ENCODE measurements around the gene NUDT8. TPM values are rescaled to one million over a fixed set of nuclear protein-coding genes. Genes with fewer than 3 reads are reported as not detected.

NUDT8 gene
- total and polyA plus RNA-seq, 10 of the 15 experiments (the other 5 are each of a cell fraction or from before 2014, with no cell fraction given), result 0.32 to 18.2 (median 9.8) TPM

DNA sequence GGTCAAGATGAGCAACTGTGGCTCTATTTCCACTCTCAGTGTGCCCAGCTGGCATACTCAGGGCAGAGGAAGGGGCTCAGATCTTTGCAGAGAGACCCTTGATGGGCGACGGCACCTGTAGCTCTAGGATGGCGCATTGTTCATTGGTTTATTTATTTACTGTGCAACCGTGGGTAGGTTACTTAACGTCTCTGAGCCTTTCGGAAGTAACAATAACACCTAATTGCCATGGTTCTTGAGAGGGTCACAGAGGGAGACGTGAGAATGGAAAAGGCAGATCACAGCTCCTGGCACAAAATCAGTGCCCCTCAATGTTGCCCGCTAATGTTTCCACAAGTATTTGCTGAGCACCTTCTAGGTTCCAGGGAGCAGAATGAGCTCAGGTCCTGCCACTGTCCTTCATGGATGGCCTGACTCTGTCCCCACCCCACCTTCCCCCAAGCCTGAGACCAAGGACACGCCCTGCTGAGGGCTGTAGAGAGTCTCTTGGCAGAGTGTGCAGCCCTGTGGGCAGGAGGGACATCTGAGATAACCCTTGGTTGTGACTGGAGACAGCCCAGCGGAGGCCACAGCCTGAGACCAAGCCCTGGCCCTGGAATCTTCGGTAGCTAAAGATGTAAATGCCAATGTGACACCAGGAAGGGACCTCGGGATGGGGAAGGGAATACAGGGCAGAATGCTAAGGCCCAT lies 45.5 kb upstream of the NUDT8 start (continued):
- TF ChIP-seq MAX (IDR thresholded peaks at IDR 0.05; ENCODE audit: low read depth, low read length) (no peak), SMAD1 (IDR thresholded peaks at IDR 0.05; ENCODE audit: low read depth, partially characterized antibody) (no peak), ZBTB4 (CRISPR knock-in tag; IDR thresholded peaks at IDR 0.05) (no peak)
- TF ChIP-seq, protein P1, sequence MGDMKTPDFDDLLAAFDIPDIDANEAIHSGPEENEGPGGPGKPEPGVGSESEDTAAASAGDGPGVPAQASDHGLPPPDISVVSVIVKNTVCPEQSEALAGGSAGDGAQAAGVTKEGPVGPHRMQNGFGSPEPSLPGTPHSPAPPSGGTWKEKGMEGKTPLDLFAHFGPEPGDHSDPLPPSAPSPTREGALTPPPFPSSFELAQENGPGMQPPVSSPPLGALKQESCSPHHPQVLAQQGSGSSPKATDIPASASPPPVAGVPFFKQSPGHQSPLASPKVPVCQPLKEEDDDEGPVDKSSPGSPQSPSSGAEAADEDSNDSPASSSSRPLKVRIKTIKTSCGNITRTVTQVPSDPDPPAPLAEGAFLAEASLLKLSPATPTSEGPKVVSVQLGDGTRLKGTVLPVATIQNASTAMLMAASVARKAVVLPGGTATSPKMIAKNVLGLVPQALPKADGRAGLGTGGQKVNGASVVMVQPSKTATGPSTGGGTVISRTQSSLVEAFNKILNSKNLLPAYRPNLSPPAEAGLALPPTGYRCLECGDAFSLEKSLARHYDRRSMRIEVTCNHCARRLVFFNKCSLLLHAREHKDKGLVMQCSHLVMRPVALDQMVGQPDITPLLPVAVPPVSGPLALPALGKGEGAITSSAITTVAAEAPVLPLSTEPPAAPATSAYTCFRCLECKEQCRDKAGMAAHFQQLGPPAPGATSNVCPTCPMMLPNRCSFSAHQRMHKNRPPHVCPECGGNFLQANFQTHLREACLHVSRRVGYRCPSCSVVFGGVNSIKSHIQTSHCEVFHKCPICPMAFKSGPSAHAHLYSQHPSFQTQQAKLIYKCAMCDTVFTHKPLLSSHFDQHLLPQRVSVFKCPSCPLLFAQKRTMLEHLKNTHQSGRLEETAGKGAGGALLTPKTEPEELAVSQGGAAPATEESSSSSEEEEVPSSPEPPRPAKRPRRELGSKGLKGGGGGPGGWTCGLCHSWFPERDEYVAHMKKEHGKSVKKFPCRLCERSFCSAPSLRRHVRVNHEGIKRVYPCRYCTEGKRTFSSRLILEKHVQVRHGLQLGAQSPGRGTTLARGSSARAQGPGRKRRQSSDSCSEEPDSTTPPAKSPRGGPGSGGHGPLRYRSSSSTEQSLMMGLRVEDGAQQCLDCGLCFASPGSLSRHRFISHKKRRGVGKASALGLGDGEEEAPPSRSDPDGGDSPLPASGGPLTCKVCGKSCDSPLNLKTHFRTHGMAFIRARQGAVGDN (IDR thresholded peaks at IDR 0.05), result no peak
